NB4 (cell line): ENCODE data around the gene NME2.
"Not testable (repeated sequence)": the region's sequence is repeated elsewhere in the genome, so short reads cannot be mapped to it uniquely, and the experiment has no call there.

Experiments used
- DNase-seq: peaks from one replicate; pipeline ENCODE4 v3.0.0; 2010; ENCODE audit warnings: low read depth
- H3K4me3 ChIP-seq: one replicate; pipeline ENCODE4 v1.5.1; 2011; ENCODE audit warnings: mild to moderate bottlenecking, low read depth, low read length, moderate library complexity
- CTCF ChIP-seq: IDR thresholded peaks from one replicate; pipeline ENCODE4 v1.5.1; 2012; ENCODE audit warnings: low read depth, low read length
- MAX ChIP-seq: IDR thresholded peaks from 2 replicates; pipeline ENCODE4 v1.6.1; 2011; ENCODE audit warnings: low read depth, low read length
- MYC ChIP-seq: IDR thresholded peaks from 2 replicates; pipeline ENCODE4 v1.6.1; 2011; ENCODE audit warnings: low read depth, low read length
- POLR2A ChIP-seq: IDR thresholded peaks from 2 replicates; pipeline ENCODE4 v1.6.1; 2011; ENCODE audit warnings: mild to moderate bottlenecking; ENCODE audit not compliant: insufficient read length; ENCODE audit errors: extremely low read depth

The NME2 gene

GRCh38 chr17:51169340-51169739 is 3.1 kb downstream of the NME2 start:
- DNase-seq = no peak
- no peak overlapping the region for H3K4me3 ChIP-seq
- no peak for TF ChIP-seq POLR2A
- TF ChIP-seq MAX = no peak
- TF ChIP-seq CTCF = no peak
- no peak for TF ChIP-seq MYC

- H3K4me3 ChIP-seq = no peak overlapping the region
- no peak for DNase-seq
- no peak for TF ChIP-seq POLR2A
- TF ChIP-seq MAX = no peak
- TF ChIP-seq CTCF = no peak
- no peak for TF ChIP-seq MYC
These were observed 4.5 kb downstream of the NME2 start for GRCh38 chr17:51170736-51171135.

- not testable (repeated sequence) for H3K4me3 ChIP-seq, DNase-seq
These were observed 5.8 kb downstream of the NME2 start for GRCh38 chr17:51172030-51172429.

- no peak overlapping the region for H3K4me3 ChIP-seq
- no peak for TF ChIP-seq MAX
- no peak for TF ChIP-seq POLR2A
- TF ChIP-seq MYC = no peak
- TF ChIP-seq CTCF = no peak
- DNase-seq = no peak
These were observed 14.3 kb downstream of the NME2 start for GRCh38 chr17:51180486-51180885.

GRCh38 chr17:51184124-51184523 is 17.9 kb downstream of the NME2 start:
- TF ChIP-seq POLR2A (no peak), MAX (no peak), CTCF (no peak), MYC (no peak)
- no peak for DNase-seq
- no peak overlapping the region for H3K4me3 ChIP-seq

GRCh38 chr17:51185763-51186332 is 19.6 kb downstream of the NME2 start:
- no peak for TF ChIP-seq MAX
- TF ChIP-seq POLR2A = no peak
- no peak for TF ChIP-seq MYC
- TF ChIP-seq CTCF = no peak
- DNase-seq = no peak
- H3K4me3 ChIP-seq = no peak overlapping the region
